ENCODE data around the gene EZR.

DNA sequence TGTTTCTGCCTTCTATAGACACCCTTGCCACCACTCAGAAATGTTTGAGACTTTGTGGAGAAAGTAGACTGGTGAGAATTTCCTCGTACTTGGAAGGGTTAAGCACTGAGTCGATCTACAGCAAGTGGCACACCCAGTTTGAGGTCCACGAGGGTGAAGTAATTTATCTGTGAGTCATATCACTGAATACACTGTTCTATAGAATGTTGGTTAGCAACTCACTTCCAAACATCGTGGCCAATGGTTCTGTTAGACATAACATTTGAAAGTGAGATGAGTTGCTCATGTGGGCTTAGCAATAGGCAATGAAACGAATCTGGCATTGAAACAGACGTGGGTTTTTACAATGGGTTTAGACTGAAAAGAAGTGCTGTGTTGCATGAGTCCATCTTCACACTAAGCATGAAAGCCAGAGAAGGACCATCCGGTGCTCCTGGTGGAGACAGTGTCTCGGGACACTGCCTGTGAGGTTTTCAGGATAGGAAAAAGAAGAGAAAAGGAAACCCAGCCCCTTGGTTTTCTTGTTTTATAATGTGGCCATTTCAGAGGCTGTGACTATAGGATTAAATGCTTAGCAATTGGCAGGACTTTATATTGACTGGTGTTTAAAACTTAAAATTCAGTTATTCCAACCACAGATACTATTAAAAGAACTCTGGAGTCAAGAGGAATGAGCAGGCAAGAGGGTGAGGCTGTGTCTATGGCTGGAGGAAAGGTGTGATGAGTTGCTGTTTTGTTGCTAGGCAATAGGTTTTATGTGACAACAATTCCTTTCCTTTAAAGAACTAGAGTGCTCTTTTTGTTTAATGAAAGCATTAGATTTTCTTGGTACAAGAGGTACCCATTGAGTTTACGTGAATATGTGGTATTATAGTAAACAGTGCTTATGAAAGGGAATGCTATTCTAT is 31.0 kb upstream of the EZR start:
- TF ChIP-seq, protein P1, sequence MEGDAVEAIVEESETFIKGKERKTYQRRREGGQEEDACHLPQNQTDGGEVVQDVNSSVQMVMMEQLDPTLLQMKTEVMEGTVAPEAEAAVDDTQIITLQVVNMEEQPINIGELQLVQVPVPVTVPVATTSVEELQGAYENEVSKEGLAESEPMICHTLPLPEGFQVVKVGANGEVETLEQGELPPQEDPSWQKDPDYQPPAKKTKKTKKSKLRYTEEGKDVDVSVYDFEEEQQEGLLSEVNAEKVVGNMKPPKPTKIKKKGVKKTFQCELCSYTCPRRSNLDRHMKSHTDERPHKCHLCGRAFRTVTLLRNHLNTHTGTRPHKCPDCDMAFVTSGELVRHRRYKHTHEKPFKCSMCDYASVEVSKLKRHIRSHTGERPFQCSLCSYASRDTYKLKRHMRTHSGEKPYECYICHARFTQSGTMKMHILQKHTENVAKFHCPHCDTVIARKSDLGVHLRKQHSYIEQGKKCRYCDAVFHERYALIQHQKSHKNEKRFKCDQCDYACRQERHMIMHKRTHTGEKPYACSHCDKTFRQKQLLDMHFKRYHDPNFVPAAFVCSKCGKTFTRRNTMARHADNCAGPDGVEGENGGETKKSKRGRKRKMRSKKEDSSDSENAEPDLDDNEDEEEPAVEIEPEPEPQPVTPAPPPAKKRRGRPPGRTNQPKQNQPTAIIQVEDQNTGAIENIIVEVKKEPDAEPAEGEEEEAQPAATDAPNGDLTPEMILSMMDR (IDR thresholded peaks at IDR 0.05), result no peak
- TF ChIP-seq POLR2A (IDR thresholded peaks at IDR 0.05), result no peak
